GM18526 (cell line): ENCODE results near the gene FCRL2.

Source experiments
- POLR2A ChIP-seq: IDR thresholded peaks from 3 replicates; pipeline ENCODE4 v1.6.1; 2011; ENCODE audit not compliant: insufficient read length; ENCODE audit errors: extremely low read depth

FCRL2 gene

DNA sequence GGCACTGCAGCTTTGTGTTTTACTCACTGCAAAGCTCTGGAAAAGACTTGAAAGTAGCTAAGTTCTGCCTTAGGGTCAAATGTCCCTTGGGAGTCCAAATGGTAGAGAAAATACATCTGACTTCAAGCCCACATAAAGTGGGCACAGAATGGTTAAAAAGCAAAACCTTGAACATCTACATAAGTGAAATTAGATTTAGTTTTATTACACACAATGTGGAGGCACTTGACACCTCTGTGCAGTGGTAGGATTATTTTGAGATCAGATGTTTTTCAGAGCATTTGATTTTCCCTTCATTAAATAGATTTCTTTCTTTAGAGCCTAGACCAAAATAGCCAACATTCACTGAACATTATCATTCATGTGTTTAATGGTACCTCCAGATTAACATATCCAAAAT lies 65.1 kb downstream of the FCRL2 start:
- TF ChIP-seq POLR2A = no peak

- TF ChIP-seq POLR2A = no peak
Measured at GRCh38 chr1:157704878-157705277, 72.1 kb downstream of the FCRL2 start.

GRCh38 chr1:157703981-157704380 lies 73.0 kb downstream of the FCRL2 start:
- no peak for TF ChIP-seq POLR2A

DNA sequence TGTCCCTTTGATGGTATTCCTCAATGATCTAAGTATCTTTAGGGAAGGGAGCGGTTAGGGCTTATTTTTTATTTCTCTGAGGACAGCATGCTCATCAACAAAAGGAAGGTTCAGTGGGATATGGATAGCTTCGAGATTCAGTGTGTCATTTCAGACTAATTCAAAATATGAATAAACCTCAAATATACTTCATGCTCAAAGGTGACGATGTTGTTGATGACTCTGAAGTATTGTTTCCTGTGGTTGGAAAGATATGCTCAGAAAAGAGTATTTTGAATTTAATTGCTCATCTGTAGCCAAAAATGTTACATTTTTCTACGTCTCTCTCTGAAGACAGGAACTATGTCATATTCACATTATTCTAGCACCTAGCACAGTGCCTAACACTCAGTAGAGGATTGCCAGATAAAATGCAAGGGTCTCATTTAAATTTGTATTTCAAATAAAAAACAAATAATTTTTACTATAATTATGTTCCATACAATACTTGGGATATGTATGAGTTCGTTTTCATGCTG lies 74.6 kb downstream of the FCRL2 start:
- TF ChIP-seq POLR2A = no peak

- TF ChIP-seq POLR2A = no peak
Measured at GRCh38 chr1:157700732-157701131, 76.2 kb downstream of the FCRL2 start, which contains the start of gene FCRL3. TSS of gene FCRL3 (minus strand) at chr1:157700769. CDS start at chr1:157700489, 280 bp downstream.

- no peak for TF ChIP-seq POLR2A
Measured at GRCh38 chr1:157700305-157700704, 76.6 kb downstream of the FCRL2 start.

GRCh38 chr1:157697781-157698569 lies 79.0 kb downstream of the FCRL2 start:
- no peak for TF ChIP-seq POLR2A

DNA sequence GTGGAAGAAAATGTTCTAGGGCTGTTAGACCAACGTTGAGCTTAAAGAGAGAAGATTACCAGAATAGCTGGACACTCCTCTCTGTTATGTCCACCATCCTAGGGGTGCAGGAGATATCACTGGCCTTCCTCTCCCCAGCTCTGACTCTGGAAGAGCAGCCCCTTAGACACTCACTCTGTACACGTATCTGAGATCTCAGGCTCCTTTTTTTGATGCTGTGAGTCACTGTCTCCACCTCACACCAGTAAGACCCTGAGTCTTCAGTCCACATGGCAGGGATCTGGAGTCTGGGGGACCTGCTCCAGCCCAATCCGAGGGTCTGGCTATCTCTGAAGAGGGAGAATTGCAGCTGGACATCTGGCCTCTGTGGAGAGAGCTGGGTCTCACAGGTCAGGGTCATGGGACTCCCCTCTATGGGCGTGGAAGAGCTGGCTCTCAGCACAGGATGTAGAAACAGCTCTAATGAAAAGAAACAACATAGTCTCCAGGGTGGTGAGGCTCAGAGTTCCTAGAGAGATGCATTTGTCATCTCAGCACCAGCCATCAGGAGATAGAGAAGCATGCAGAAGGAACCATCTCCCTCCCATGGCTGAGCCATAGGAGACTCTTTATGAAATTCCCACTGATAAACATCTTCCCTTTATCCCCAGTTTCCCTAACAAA lies 79.8 kb downstream of the FCRL2 start:
- no peak for TF ChIP-seq POLR2A
